Left ventricle myocardium inferior (tissue), 1 donor: Measurements from ENCODE around the gene NAA25. TPM values are rescaled to one million over a fixed set of nuclear protein-coding genes. Genes with fewer than 3 reads are reported as not detected.
A peak's percentile ranks its signal among the peaks of the same experiment; 100 is the strongest.

Experiments
- DNase-seq: peaks from one replicate; pipeline ENCODE4 v3.0.0-alpha.2; 2020
- H3K27ac ChIP-seq: fragments of 200-600 bp; replicated peaks from 2 replicates; pipeline ENCODE4 v1.8.0; 2021
- H3K27me3 ChIP-seq: fragments of 200-600 bp; 2 replicates; pipeline ENCODE4 v1.8.0; 2021; ENCODE audit warnings: low read depth
- H3K36me3 ChIP-seq: fragments of 200-600 bp; 2 replicates; pipeline ENCODE4 v1.8.0; 2021
- H3K4me1 ChIP-seq: fragments of 200-600 bp; 2 replicates; pipeline ENCODE4 v1.8.0; 2021
- H3K4me3 ChIP-seq: fragments of 200-600 bp; 2 replicates; pipeline ENCODE4 v1.8.0; 2021; ENCODE audit warnings: mild to moderate bottlenecking, moderate library complexity
- H3K9me3 ChIP-seq: fragments of 200-600 bp; replicated peaks from 2 replicates; pipeline ENCODE4 v1.8.0; 2021
- intact Hi-C: fragments of 100-400 bp; cut with micrococcal nuclease; formaldehyde crosslinking; loops from one replicate; pipeline ENCODE4 v1.11.0; 2022
- total RNA-seq: library from RNA; stranded (reverse); fragmentation: NEBNext Ultra II Directional; extraction: Animal tissue kit (Norgen Biotek cat#: 25700); gene quantifications from one replicate; pipeline ENCODE4 v1.2.1, GENCODE V29; 2021
- TF ChIP-seq, protein P1 (sequence below): fragments of 200-600 bp; IDR thresholded peaks from 2 replicates; pipeline ENCODE4 v1.8.0; 2021; ENCODE audit warnings: antibody characterized with exemption, mild to moderate bottlenecking, borderline replicate concordance
- donor health status: DM: no; HTN: yes; CAD: no; lungs with severe emphysema.

The NAA25 gene
- total RNA-seq, 1 donor from 2014 or later: 13.7 TPM

- TF ChIP-seq, protein P1, sequence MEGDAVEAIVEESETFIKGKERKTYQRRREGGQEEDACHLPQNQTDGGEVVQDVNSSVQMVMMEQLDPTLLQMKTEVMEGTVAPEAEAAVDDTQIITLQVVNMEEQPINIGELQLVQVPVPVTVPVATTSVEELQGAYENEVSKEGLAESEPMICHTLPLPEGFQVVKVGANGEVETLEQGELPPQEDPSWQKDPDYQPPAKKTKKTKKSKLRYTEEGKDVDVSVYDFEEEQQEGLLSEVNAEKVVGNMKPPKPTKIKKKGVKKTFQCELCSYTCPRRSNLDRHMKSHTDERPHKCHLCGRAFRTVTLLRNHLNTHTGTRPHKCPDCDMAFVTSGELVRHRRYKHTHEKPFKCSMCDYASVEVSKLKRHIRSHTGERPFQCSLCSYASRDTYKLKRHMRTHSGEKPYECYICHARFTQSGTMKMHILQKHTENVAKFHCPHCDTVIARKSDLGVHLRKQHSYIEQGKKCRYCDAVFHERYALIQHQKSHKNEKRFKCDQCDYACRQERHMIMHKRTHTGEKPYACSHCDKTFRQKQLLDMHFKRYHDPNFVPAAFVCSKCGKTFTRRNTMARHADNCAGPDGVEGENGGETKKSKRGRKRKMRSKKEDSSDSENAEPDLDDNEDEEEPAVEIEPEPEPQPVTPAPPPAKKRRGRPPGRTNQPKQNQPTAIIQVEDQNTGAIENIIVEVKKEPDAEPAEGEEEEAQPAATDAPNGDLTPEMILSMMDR: no peak
- DNase-seq: no peak
- Histone ChIP-seq H3K27me3 (no peaks in the 10 kb centered on the region), H3K4me3 (no peak overlapping the region), H3K36me3 (peaks cover 94% of the 10 kb centered on the region), H3K4me1 (peaks cover 9% of the 10 kb centered on the region), H3K9me3 (no peaks in the 10 kb centered on the region), H3K27ac (no peak overlapping the region)
- intact Hi-C loops: no loop called here
Measured at GRCh38 chr12:112035219-112035785, 73.3 kb downstream of the NAA25 start.

GRCh38 chr12:112032292-112032691 lies 76.3 kb downstream of the NAA25 start:
- no peak for DNase-seq
- TF ChIP-seq, protein P1: no peak
- Histone ChIP-seq H3K36me3 (peaks cover 88% of the 10 kb centered on the region), H3K4me3 (no peak overlapping the region), H3K9me3 (no peaks in the 10 kb centered on the region), H3K27me3 (no peaks in the 10 kb centered on the region), H3K4me1 (peaks cover 9% of the 10 kb centered on the region), H3K27ac (no peak overlapping the region)
- intact Hi-C loops: no loop called here

GRCh38 chr12:112031472-112031871 lies 77.1 kb downstream of the NAA25 start:
- TF ChIP-seq, protein P1: no peak
- Histone ChIP-seq H3K4me3 (no peak overlapping the region), H3K4me1 (peaks cover 9% of the 10 kb centered on the region), H3K36me3 (peaks cover 81% of the 10 kb centered on the region), H3K27me3 (no peaks in the 10 kb centered on the region), H3K27ac (peak overlapping the region; percentile 22), H3K9me3 (no peaks in the 10 kb centered on the region)
- no peak for DNase-seq
- intact Hi-C loops: no loop called here

- intact Hi-C loops: no loop called here
- TF ChIP-seq, protein P1: no peak
- Histone ChIP-seq H3K9me3 (no peaks in the 10 kb centered on the region), H3K27me3 (no peaks in the 10 kb centered on the region), H3K4me1 (peaks cover 9% of the 10 kb centered on the region), H3K36me3 (peaks cover 67% of the 10 kb centered on the region), H3K27ac (no peak overlapping the region), H3K4me3 (no peak overlapping the region)
- no peak for DNase-seq
Measured at GRCh38 chr12:112029301-112029700, 79.3 kb downstream of the NAA25 start.

- Histone ChIP-seq H3K4me3 (no peak overlapping the region), H3K27me3 (no peaks in the 10 kb centered on the region), H3K4me1 (peaks cover under 1% of the 10 kb centered on the region), H3K9me3 (no peaks in the 10 kb centered on the region), H3K36me3 (peaks cover 70% of the 10 kb centered on the region), H3K27ac (no peak overlapping the region)
- intact Hi-C loops: no loop called here
- DNase-seq: no peak
- TF ChIP-seq, protein P1: no peak
Measured at GRCh38 chr12:112025808-112026375, 82.7 kb downstream of the NAA25 start.
